Measurements from ENCODE around the gene AGAP3.

DNA sequence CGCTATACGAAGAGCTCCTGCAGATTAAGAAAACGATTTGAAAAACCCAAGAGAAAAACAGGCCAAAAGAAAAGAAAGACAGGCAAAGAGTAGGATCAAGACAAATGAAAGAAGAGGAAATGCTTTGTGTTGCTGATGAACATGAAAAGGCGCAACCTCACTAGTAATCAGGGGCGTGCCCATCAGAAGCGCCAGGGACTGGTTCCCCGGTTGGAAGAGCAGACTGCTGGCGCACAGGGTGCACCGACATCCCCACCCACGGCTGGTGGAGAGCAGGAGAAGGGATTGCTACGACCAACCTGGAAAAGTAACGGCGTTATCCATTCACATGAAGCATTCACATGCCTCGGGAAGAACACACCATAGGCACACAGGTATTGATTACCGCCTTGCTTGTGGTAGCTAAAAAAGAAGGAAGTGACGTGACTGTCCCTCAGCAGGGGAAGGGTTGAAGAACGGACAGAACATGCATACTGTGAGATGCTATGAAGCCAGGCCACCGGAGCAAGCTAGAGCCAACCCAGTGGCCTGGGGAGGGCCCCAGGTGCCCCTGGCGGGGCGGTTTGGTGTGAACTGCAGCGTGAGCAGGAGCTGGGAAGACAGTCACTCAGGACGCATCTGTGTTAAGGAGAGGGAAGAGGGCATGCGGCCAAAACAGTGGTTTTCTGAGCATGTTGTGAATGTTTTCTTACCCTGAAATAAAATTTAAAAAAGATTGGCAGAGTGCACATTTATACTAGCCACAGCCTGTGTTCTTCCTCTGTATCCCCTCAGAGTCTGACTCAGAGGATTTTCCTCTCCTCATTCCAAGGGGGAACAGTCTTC lies 18.3 kb downstream of the AGAP3 start:
- TF ChIP-seq, protein P1, sequence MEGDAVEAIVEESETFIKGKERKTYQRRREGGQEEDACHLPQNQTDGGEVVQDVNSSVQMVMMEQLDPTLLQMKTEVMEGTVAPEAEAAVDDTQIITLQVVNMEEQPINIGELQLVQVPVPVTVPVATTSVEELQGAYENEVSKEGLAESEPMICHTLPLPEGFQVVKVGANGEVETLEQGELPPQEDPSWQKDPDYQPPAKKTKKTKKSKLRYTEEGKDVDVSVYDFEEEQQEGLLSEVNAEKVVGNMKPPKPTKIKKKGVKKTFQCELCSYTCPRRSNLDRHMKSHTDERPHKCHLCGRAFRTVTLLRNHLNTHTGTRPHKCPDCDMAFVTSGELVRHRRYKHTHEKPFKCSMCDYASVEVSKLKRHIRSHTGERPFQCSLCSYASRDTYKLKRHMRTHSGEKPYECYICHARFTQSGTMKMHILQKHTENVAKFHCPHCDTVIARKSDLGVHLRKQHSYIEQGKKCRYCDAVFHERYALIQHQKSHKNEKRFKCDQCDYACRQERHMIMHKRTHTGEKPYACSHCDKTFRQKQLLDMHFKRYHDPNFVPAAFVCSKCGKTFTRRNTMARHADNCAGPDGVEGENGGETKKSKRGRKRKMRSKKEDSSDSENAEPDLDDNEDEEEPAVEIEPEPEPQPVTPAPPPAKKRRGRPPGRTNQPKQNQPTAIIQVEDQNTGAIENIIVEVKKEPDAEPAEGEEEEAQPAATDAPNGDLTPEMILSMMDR (conservative IDR thresholded peaks at IDR 0.05 in 1 of 2, IDR thresholded peaks at IDR 0.05 in 1 of 2; ENCODE audit: low read depth in 1 of 2, low read length in 2 of 2) = no peak
- no peak for TF ChIP-seq EZH2 (IDR thresholded peaks at IDR 0.05; ENCODE audit: low read length, missing control alignments)

All from fibroblast of lung (primary cell).